Bronchial epithelial cell (primary cell): ENCODE data around the gene TFCP2L1. TPM values are rescaled to one million over a fixed set of nuclear protein-coding genes. Genes with fewer than 3 reads are reported as not detected.
"Not testable (repeated sequence)": the region's sequence is repeated elsewhere in the genome, so short reads cannot be mapped to it uniquely, and the experiment has no call there.

ENCODE experiments used
- DNase-seq: peaks from one replicate; pipeline ENCODE4 v3.0.0-alpha.2; 2010; ENCODE audit warnings: low read depth
- FAIRE-seq: peaks from 2 replicates; lab custom pipeline; 2011; peaks lifted over from hg19 to GRCh38; lab: Jason Lieb, UNC
- H3K27me3 ChIP-seq: 2 replicates; pipeline ENCODE4 v1.5.1; 2011; ENCODE audit warnings: low read length; ENCODE audit not compliant: control insufficient read depth, insufficient read depth
- H3K36me3 ChIP-seq: 2 replicates; pipeline ENCODE4 v1.5.1; 2011; ENCODE audit warnings: low read length; ENCODE audit not compliant: control insufficient read depth, insufficient read depth
- H3K4me3 ChIP-seq: 2 replicates; pipeline ENCODE4 v1.5.1; 2011; ENCODE audit warnings: mild to moderate bottlenecking, low read depth, low read length, control low read depth
- total RNA-seq: library from RNA; depleted of rRNA; stranded (reverse); fragments of >200 nt; gene quantifications from 2 replicates; pipeline ENCODE4 v1.2.1, GENCODE V29; 2014
- TF ChIP-seq, protein P1 (sequence below): IDR thresholded peaks from 2 replicates; pipeline ENCODE4 v1.5.1; 2011; ENCODE audit warnings: mild to moderate bottlenecking, moderate library complexity, low read length, control low read depth, inconsistent platforms; ENCODE audit not compliant: insufficient read depth, severe bottlenecking

The TFCP2L1 gene
- total RNA-seq, 1 donor from 2014 or later = 5.5 TPM

DNA sequence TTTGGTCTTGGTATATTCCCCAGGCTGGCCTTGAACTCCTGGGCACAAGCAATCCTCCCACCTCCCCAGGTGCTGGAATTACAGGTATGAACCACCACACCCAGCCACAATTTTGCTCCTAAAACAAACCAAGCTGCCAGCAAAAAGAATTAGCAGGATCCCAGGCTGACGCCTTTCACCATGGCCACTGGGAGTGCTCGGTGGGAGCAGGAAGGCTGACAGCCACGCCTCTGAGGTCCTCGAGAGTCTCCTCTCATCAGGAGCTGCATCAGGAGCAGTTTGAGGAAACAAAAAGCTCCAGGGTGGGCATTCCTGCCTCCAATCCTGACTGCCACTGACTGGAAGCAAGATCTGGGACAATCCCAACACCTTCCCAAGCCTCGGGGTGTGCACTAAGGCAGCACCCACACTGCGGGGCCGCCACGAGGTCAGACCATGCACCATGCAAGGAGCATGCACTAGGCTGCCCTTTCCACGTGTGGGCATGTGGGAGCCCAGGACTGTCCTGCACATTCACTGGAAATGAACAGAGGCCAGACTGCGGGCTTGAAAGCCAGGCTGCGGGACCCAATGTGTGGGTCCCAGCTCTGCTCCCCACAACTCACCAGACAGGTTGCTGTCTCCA, 51.4 kb downstream of the TFCP2L1 start:
- H3K27me3 ChIP-seq = no peaks in the 10 kb centered on the region
- DNase-seq = no peak
- FAIRE-seq = no peak
- TF ChIP-seq, protein P1, sequence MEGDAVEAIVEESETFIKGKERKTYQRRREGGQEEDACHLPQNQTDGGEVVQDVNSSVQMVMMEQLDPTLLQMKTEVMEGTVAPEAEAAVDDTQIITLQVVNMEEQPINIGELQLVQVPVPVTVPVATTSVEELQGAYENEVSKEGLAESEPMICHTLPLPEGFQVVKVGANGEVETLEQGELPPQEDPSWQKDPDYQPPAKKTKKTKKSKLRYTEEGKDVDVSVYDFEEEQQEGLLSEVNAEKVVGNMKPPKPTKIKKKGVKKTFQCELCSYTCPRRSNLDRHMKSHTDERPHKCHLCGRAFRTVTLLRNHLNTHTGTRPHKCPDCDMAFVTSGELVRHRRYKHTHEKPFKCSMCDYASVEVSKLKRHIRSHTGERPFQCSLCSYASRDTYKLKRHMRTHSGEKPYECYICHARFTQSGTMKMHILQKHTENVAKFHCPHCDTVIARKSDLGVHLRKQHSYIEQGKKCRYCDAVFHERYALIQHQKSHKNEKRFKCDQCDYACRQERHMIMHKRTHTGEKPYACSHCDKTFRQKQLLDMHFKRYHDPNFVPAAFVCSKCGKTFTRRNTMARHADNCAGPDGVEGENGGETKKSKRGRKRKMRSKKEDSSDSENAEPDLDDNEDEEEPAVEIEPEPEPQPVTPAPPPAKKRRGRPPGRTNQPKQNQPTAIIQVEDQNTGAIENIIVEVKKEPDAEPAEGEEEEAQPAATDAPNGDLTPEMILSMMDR = no peak
- H3K36me3 ChIP-seq = peaks cover 24% of the 10 kb centered on the region
- H3K4me3 ChIP-seq = no peak overlapping the region

DNA sequence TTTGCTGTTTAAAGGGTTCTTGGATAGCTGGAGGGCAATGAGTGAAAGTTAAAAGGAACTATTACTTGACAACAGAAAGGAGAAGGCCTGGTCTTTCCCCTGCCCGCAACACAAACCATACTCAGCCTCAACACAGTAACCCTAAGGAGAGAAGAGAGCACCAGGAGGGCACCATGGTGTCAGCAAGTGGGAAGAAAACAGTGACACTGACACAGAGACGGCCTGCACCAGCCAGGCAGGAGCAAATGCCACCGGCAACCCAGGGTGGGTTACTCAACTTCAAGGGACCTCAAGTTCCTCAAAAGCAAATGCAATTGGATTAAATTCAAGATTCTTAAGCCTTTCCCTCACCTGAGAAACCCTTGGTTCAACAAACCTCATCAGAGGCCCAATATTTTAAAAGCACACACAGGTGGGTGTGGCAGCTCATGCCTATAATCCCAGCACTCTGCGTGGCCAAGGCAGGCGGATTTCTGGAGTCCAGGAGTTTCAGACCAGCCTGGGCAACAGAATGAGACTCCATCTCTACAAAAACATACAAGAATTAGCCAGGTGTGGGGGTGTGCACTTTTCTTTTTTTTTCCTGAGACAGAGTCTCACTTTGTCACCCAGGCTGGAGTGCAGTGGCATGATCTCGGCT, 52.3 kb downstream of the TFCP2L1 start:
- FAIRE-seq = no peak
- Histone ChIP-seq H3K4me3 (no peak overlapping the region), H3K36me3 (peaks cover 23% of the 10 kb centered on the region), H3K27me3 (no peaks in the 10 kb centered on the region)
- DNase-seq = no peak
- TF ChIP-seq, protein P1 = no peak

DNA sequence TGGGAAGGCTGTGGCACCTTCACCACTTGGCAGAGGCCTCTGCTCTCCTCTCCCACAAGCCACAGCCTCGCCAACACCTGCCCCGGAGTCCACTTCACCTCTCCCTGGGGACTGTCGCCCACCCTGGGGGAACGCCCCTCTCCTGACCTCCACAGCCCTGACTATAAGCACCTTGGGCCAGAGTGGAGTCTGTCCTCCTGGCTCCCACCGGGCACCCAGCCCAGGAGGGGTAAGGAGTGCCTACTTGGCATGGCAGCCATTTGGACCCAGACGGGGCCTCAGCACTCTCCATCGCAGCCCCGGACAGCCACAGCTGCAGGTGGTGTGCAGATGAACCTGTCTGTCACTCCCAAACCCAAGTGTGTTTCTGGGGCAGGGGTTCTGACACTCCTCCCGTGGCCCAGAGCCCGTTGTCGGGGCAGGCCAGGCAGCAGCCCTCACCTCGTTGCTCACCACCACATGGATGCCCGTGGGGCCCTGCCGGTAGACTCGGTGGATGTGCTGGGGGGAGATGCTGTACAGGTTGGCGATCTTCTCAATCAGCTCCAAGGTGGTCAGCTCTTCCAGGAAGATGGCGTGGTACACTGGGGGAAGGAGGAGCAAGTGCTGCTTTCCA, 53.5 kb downstream of the TFCP2L1 start:
- DNase-seq (no peak), FAIRE-seq (no peak)
- Histone ChIP-seq H3K27me3 (no peaks in the 10 kb centered on the region), H3K4me3 (no peak overlapping the region), H3K36me3 (peaks cover 16% of the 10 kb centered on the region)
- TF ChIP-seq, protein P1 = no peak

DNA sequence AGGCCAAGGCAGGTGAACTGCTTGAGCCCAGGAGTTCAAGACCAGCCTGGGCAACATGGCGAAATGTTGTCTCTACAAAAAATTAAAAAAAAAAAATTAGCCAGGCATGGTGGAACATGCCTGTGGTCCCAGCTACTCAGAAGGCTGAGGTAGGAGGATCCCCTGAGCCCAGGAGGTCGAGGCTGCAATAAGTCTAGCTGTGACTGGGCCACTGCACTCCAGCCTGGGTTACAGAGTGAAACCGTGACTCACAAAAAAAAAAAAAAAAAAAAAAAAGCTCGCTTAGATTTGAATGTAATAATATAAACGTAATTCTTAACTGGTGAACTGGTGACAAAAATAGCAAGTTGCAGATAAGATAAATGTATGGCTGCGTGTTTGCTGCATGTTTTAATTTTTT, 56.5 kb downstream of the TFCP2L1 start:
- FAIRE-seq = no peak
- DNase-seq = no peak
- TF ChIP-seq, protein P1 = no peak
- no peak overlapping the region for H3K4me3 ChIP-seq
- peaks cover 11% of the 10 kb centered on the region for H3K36me3 ChIP-seq
- H3K27me3 ChIP-seq = no peaks in the 10 kb centered on the region

DNA sequence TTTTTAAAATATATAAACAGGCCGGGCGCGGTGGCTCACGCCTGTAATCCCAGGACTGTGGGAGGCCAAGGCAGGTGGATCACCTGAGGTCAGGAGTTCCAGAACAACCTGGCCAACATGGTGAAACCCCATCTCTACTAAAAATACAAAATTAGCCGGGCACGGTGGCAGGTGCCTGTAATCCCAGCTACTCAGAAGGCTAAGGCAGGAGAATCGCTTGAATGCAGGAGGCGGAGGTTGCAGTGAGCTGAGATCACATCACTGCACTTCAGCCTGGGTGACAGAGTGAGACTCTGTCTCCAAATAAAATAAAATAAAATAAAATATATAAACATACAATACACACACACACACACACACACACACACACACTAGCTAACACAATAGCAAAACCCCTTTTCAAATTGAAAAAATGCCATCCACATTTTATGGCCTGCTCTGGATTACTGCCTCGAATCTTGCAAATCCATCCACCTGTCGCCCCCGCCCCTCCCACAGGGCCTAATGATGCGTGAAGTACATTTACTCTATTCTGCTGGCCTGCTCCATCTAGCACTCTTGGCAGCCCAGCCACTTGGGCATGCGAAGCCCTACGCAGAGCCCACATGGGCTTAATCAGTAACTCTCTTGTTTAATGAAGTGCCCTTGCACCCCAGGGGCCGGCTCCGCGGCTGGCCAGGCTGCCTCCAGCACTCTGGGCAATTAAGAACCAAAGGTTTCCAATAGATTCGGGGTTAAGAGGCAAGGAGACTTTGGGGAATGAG, 57.4 kb downstream of the TFCP2L1 start:
- DNase-seq, H3K4me3 ChIP-seq, H3K27me3 ChIP-seq, FAIRE-seq, H3K36me3 ChIP-seq: not testable (repeated sequence)

DNA sequence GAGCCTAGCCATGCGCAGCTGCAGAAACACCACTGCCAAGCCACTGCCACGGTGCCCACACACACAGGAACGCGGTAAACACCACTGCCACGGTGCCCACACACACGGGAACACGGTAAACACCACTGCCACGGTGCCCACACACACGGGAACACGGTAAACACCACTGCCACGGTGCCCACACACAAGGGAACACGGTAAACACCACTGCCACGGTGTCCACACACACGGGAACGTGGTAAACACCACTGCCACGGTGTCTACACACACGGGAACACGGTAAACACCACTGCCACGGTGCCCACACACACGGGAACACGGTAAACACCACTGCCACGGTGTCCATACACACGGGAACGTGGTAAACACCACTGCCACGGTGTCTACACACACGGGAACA, 59.3 kb downstream of the TFCP2L1 start:
- not testable (repeated sequence) for FAIRE-seq, DNase-seq, H3K27me3 ChIP-seq, H3K4me3 ChIP-seq, H3K36me3 ChIP-seq
